Measurements from ENCODE around the gene EPS8L1. TPM values are rescaled to one million over a fixed set of nuclear protein-coding genes. Genes with fewer than 3 reads are reported as not detected.
"Not testable (repeated sequence)": the region's sequence is repeated elsewhere in the genome, so short reads cannot be mapped to it uniquely, and the experiment has no call there.

EPS8L1 gene
- total RNA-seq: 10 to 100 TPM; 42.1 to 75.9 TPM
- long read RNA-seq, transcript EPS8L1-201 (20 exons, 2,536 nt): major isoform, 20 of 55 reads
- long read RNA-seq, partial matches to known transcripts: 12 of 55 reads
- long read RNA-seq, other reads (novel, unspliced or antisense): 18 of 55 reads

GRCh38 chr19:55075371-55075998, at the start of gene EPS8L1:
TSS of gene EPS8L1 (plus strand) at chr19:55075869. CDS start at chr19:55076445, 576 bp downstream.
- ATAC-seq (peak; percentile 64), DNase-seq (peak; percentile 79 to 89)
- intact Hi-C loops (cut with DNase I, micrococcal nuclease): no loop called here

- ATAC-seq; intact Hi-C loops (cut with DNase I, micrococcal nuclease); DNase-seq: not testable (repeated sequence)
Observed at GRCh38 chr19:55027140-55027471, 48.6 kb upstream of the EPS8L1 start.

- ATAC-seq: peak; percentile 93
- intact Hi-C loops (cut with DNase I, micrococcal nuclease): no loop called here
- DNase-seq: no peak
Observed at GRCh38 chr19:55027472-55028337, 48.0 kb upstream of the EPS8L1 start.

GRCh38 chr19:55028757-55029156, 46.9 kb upstream of the EPS8L1 start:
- no peak for ATAC-seq
- intact Hi-C loops (cut with DNase I, micrococcal nuclease): no loop called here
- no peak for DNase-seq

GRCh38 chr19:55031178-55031577, 44.5 kb upstream of the EPS8L1 start:
- intact Hi-C loops (cut with DNase I, micrococcal nuclease): no loop called here
- ATAC-seq: no peak
- DNase-seq: no peak

- intact Hi-C loops (cut with DNase I, micrococcal nuclease): no loop called here
- ATAC-seq (no peak), DNase-seq (no peak)
Observed at GRCh38 chr19:55032170-55032800, 43.4 kb upstream of the EPS8L1 start.

- intact Hi-C loops (cut with DNase I, micrococcal nuclease); DNase-seq; ATAC-seq: not testable (repeated sequence)
Observed at GRCh38 chr19:55032976-55033643, 42.6 kb upstream of the EPS8L1 start.

GRCh38 chr19:55034751-55035150, 40.9 kb upstream of the EPS8L1 start:
- intact Hi-C loops (cut with DNase I, micrococcal nuclease): no loop called here
- no peak for ATAC-seq
- DNase-seq: no peak

- DNase-seq: no peak
- intact Hi-C loops (cut with DNase I, micrococcal nuclease): no loop called here
- ATAC-seq: peak; percentile 61
Observed at GRCh38 chr19:55036058-55036457, 39.6 kb upstream of the EPS8L1 start.

GRCh38 chr19:55037603-55038002, 38.1 kb upstream of the EPS8L1 start:
- ATAC-seq; DNase-seq; intact Hi-C loops (cut with DNase I, micrococcal nuclease): not testable (repeated sequence)

- DNase-seq: peak in 1 of 2 donors; percentile 36
- intact Hi-C loops (cut with DNase I, micrococcal nuclease): not testable (repeated sequence)
- peak; percentile 62 for ATAC-seq
Observed at GRCh38 chr19:55040654-55041053, 35.0 kb upstream of the EPS8L1 start.

GRCh38 chr19:55041244-55041626, 34.4 kb upstream of the EPS8L1 start:
- ATAC-seq: no peak
- intact Hi-C loops (cut with DNase I, micrococcal nuclease): no loop called here

GRCh38 chr19:55041627-55042343, 33.9 kb upstream of the EPS8L1 start:
- intact Hi-C loops (cut with DNase I, micrococcal nuclease): no loop called here
- DNase-seq (no peak), ATAC-seq (no peak)

More at GRCh38 chr19:55041244-55041626, 34.4 kb upstream of the EPS8L1 start:
- DNase-seq: no peak

GRCh38 chr19:55042344-55042678, 33.4 kb upstream of the EPS8L1 start:
- ATAC-seq (no peak), DNase-seq (no peak)
- intact Hi-C loops (cut with DNase I, micrococcal nuclease): no loop called here

- no peak for DNase-seq
- ATAC-seq: no peak
- intact Hi-C loops (cut with DNase I, micrococcal nuclease): no loop called here
Observed at GRCh38 chr19:55042688-55043087, 33.0 kb upstream of the EPS8L1 start.

- intact Hi-C loops (cut with DNase I, micrococcal nuclease): no loop called here
- DNase-seq (no peak), ATAC-seq (no peak)
Observed at GRCh38 chr19:55044286-55044685, 31.4 kb upstream of the EPS8L1 start.

- ATAC-seq (no peak), DNase-seq (no peak)
- intact Hi-C loops (cut with DNase I, micrococcal nuclease): no loop called here
Observed at GRCh38 chr19:55044771-55045716, 30.6 kb upstream of the EPS8L1 start.
